Thoracic aorta (tissue), 2 donors: ENCODE measurements around the gene CRYBG2. TPM values are rescaled to one million over a fixed set of nuclear protein-coding genes. Genes with fewer than 3 reads are reported as not detected.

Experiments used
- ATAC-seq: fragments of 150-250 bp; one replicate; pipeline ENCODE4 v1.8.0; 2017; ENCODE audit warnings: low read depth; ENCODE audit not compliant: insufficient number of reproducible peaks, low FRiP score
- DNase-seq: peaks from one replicate; pipeline ENCODE4 v3.0.0-alpha.2; 2020; ENCODE audit warnings: low spot score
- H3K27ac ChIP-seq, 2 donors: fragments of 200-600 bp; sonication (generic); 1 replicate in 1 of 2; 2 replicates in 1 of 2; pipeline ENCODE4 v1.5.1; 2016; ENCODE audit warnings: mild to moderate bottlenecking in 2 of 2, moderate library complexity in 2 of 2
- H3K27me3 ChIP-seq: fragments of 200-600 bp; sonication (generic); replicated peaks from 2 replicates; pipeline ENCODE4 v1.6.0; 2016; ENCODE audit warnings: mild to moderate bottlenecking; ENCODE audit not compliant: insufficient read depth
- H3K36me3 ChIP-seq: fragments of 200-600 bp; sonication (generic); one replicate; pipeline ENCODE4 v1.5.1; 2016
- H3K4me1 ChIP-seq, 2 donors: fragments of 200-600 bp; sonication (generic); 1 replicate in 1 of 2; 2 replicates in 1 of 2; pipeline versions ENCODE4 v1.5.1 to v1.6.0; 2016; ENCODE audit warnings: low read depth in 2 of 2, mild to moderate bottlenecking in 1 of 2; ENCODE audit not compliant: control insufficient read depth in 1 of 2
- H3K4me3 ChIP-seq: fragments of 200-600 bp; sonication (generic); 2 replicates; pipeline ENCODE4 v1.5.1; 2016; ENCODE audit warnings: mild to moderate bottlenecking
- H3K9me3 ChIP-seq: fragments of 200-600 bp; sonication (generic); 2 replicates; pipeline ENCODE4 v1.5.1; 2016
- total RNA-seq, 2 donors: library from RNA; depleted of rRNA; stranded (reverse); fragments of >200 nt; gene quantifications; one replicate each; pipeline versions ENCODE4 v1.1.0 to v1.2.3, GENCODE V29; 2016
- TF ChIP-seq, protein P1 (sequence below): fragments of 200-600 bp; sonication (generic); IDR thresholded peaks from one replicate; pipeline ENCODE4 v1.5.1; 2019; ENCODE audit warnings: antibody characterized with exemption

CRYBG2 gene
- total RNA-seq, 2 donors from 2014 or later, result not detected

DNA sequence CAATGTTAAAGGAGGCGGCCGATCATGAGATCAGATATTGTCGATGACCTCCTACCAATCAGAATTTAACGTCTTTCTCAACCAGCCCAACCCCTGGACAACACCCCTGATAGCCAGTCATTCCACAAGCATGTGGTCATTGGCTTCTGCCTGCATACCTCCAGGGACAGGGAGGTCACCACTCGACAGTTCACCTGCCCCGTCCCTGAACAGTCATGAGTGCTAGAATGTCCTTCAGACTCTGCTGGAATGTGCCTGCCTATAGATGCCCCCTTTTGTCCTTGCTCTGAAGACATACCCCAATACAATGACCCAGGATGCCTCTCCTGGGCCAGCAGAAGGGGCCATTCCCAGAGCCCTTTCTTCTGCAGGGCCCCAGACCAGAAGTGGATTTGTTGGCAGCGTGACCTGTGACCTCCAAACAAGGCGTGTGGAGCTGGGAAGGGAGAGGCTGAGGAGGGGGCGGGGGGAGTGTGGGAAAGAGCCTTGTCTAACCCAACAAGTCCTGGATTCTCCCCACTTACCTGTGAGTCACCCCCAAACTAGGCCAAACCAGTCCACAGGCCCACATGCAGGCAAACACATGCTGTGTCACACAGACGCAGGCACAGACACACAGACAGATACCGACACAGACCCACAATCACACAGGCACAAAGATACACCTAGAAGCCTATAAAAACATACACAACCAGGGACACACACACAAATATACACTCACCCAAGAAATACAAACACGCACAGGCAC, 2.2 kb downstream of the CRYBG2 start:
- Histone ChIP-seq H3K27ac (no peak overlapping the region), H3K4me3 (no peak overlapping the region), H3K36me3 (no peaks in the 10 kb centered on the region), H3K27me3 (no peaks in the 10 kb centered on the region), H3K9me3 (no peaks in the 10 kb centered on the region), H3K4me1 (no peaks in the 10 kb centered on the region)
- DNase-seq (no peak), ATAC-seq (no peak)
- TF ChIP-seq, protein P1, sequence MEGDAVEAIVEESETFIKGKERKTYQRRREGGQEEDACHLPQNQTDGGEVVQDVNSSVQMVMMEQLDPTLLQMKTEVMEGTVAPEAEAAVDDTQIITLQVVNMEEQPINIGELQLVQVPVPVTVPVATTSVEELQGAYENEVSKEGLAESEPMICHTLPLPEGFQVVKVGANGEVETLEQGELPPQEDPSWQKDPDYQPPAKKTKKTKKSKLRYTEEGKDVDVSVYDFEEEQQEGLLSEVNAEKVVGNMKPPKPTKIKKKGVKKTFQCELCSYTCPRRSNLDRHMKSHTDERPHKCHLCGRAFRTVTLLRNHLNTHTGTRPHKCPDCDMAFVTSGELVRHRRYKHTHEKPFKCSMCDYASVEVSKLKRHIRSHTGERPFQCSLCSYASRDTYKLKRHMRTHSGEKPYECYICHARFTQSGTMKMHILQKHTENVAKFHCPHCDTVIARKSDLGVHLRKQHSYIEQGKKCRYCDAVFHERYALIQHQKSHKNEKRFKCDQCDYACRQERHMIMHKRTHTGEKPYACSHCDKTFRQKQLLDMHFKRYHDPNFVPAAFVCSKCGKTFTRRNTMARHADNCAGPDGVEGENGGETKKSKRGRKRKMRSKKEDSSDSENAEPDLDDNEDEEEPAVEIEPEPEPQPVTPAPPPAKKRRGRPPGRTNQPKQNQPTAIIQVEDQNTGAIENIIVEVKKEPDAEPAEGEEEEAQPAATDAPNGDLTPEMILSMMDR, result no peak

DNA sequence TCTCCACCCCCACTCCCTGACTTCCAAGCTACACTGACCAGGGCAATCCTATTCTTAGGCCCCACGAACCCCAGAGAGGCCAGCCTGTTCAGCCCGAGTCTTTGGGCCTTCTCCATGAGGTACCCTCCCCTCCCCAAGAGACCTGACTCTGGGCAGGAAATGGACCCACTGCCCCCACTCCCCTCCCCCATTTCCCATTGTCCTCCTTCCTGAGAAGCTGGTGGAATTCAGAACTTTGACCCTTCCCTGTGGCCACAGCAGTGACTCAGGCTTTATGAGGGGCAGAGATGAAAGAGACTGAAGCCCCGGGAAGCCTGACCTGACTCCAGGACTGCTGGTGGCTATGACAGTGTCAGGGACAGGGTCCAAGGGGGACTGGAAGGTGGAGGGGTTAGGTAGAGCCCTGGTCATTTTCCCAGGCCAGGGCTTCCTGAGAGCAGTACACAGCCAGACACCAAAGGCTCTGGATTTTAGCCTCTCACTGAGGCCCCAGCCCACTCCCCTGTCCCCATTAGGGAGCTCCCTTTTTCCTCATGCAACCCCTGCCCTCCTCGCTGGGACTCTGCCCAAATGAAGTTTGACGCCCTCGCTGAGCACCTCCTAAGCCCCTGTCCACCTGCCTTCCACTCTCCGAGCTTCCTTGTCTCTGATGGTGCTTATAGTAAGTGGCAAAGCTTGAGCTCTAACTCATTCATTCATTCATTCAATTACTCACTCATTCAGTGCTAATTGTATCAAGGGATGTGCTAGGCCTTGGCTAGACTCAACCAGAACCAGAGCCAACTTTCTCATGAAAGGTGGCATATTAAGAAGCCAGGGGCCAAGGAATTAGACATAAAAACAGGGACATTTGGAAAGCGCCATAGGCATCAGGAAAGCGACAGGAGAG, 3.0 kb downstream of the CRYBG2 start:
- TF ChIP-seq, protein P1, result no peak
- no peak overlapping the region for H3K27ac ChIP-seq
- H3K4me3 ChIP-seq, result no peak overlapping the region
- no peaks in the 10 kb centered on the region for H3K36me3 ChIP-seq
- no peaks in the 10 kb centered on the region for H3K27me3 ChIP-seq
- H3K4me1 ChIP-seq, result no peaks in the 10 kb centered on the region
- H3K9me3 ChIP-seq, result no peaks in the 10 kb centered on the region
- ATAC-seq, result no peak
- no peak for DNase-seq

DNA sequence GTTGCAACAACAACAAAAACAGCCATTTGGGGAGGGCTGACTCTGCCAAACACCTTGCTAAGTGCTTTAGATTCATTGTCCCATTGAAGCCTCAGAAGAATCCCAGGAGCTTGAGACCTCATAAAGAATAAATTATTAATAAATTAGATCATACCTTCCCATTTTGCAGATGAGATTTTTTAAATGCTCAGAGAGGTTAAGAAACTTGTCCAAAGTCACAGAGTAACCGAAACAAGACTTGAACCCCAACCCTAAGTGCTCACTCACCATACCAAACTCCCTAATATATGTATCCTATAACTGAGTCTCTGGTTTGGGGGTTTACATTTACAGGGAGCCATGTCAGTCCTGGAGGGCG, 3.6 kb downstream of the CRYBG2 start:
- no peak for DNase-seq

DNA sequence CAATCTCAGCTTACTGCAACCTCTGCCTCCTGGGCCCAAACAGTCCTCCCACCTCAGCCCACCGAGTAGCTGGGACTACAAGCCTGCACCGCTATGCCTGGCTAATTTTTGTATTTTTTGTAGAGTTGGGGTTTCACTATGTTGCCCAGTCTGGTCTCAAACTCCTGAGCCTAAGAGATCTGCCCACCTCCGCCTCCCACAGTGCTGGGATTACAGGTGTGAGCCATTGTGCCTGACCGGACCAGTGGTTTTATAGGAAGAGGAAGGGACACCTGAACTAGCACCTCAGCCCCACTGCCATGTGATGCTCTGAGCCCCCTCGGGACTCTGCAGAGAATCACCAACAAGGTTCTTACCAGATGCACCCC, 4.1 kb downstream of the CRYBG2 start:
- no peaks in the 10 kb centered on the region for H3K4me1 ChIP-seq
- H3K27ac ChIP-seq, result no peak overlapping the region
- TF ChIP-seq, protein P1, result no peak
- H3K4me3 ChIP-seq, result no peak overlapping the region
- DNase-seq (no peak), ATAC-seq (no peak)
- no peaks in the 10 kb centered on the region for H3K9me3 ChIP-seq
- no peaks in the 10 kb centered on the region for H3K36me3 ChIP-seq
- H3K27me3 ChIP-seq, result no peaks in the 10 kb centered on the region

More for the DNA sequence above, 3.6 kb downstream of the CRYBG2 start:
- Histone ChIP-seq H3K27me3 (no peaks in the 10 kb centered on the region), H3K9me3 (no peaks in the 10 kb centered on the region), H3K36me3 (no peaks in the 10 kb centered on the region), H3K27ac (no peak overlapping the region), H3K4me3 (no peak overlapping the region), H3K4me1 (no peaks in the 10 kb centered on the region)
- TF ChIP-seq, protein P1, result no peak
- ATAC-seq, result no peak

DNA sequence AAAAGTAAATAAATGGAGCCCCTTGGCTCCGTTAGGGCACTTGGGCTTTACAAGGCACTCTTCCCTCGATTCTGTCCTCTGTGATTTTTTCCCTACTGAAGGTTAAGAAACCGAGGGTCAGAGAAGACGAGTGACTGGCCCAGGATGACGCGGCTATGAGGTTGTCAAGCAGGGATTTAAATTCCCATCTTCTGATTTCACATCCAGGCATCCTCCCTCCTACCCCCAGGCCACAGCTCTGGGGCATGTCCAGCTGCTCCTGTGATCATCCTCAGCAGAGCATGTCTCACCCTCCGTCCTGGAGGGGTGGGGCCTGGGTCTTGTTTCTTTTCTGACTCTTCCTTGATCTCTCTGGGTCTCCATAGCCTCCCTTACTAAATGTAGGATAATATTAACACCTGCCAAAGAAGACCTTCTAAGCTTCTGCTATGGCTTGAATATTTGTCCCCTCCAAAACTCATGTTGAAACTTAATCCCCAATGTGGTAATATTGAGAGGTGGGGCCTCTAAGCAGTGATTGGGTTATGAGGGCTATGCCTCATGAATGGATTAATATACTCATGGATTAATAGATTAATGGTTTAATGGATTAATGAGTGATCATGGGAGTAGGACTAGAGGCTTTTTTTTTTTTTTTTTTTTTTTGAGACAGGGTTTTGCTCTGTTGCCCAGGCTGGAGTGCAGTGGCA, 4.6 kb downstream of the CRYBG2 start:
- H3K36me3 ChIP-seq, result no peaks in the 10 kb centered on the region
- H3K27me3 ChIP-seq, result no peaks in the 10 kb centered on the region
- no peak for ATAC-seq
- H3K4me1 ChIP-seq, result no peaks in the 10 kb centered on the region
- no peak for DNase-seq
- no peak overlapping the region for H3K27ac ChIP-seq
- no peaks in the 10 kb centered on the region for H3K9me3 ChIP-seq
- TF ChIP-seq, protein P1, result no peak
- H3K4me3 ChIP-seq, result no peak overlapping the region
